Measurements from ENCODE around the gene CNTNAP4. TPM values are rescaled to one million over a fixed set of nuclear protein-coding genes. Genes with fewer than 3 reads are reported as not detected.

The CNTNAP4 gene
- total and polyA plus RNA-seq, 2 of the 13 experiments (the other 11 are each of a cell fraction or from before 2014, with no cell fraction given), result not detected

DNA sequence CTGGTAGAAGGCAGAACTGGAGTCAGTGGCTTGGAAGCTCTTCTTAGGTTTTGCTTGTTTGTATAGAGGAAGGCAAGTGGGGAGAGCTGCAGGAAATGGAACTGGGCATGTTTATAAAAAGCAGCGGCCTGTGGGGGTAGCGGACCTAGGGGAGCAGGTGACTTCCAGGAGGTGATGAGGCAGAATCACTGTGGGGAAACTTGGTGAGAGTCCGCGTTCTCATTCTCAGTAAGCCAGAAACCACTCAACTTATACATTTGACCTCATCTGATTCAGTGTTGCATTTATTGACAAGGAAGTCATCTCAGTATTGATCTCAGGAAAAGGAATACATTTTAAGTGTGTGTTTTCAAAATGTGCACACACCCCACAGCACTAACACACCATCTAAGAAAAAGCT is 299.8 kb downstream of the CNTNAP4 start:
- in situ Hi-C loops (cut with HindIII; ENCODE audit: extremely low pct_ligation_motif_present, low pct_unique_long_range_greater_than_20kb) (no loop called here), intact Hi-C loops (cut with micrococcal nuclease; ENCODE audit: unreplicated experiment) (no loop called here)
- Histone ChIP-seq H3K4me3 (replicated peaks in 1 of 3; ENCODE audit: insufficient read depth in 1 of 3, low read depth in 2 of 3, low read length in 3 of 3) (no peak overlapping the region), H3K4me1 (ENCODE audit: insufficient read depth, low read length) (peaks cover 24% of the 10 kb centered on the region), H3K9ac (ENCODE audit: insufficient read depth, low read depth, low read length) (no peak overlapping the region), H3K79me2 (ENCODE audit: insufficient read depth, low read length) (no peaks in the 10 kb centered on the region), H2AFZ (ENCODE audit: low read length) (no peak overlapping the region), H3K27me3 (ENCODE audit: control insufficient read depth in 1 of 2, insufficient read depth in 2 of 2, low read length in 2 of 2) (no peaks in the 10 kb centered on the region), H3K4me2 (ENCODE audit: low read depth, low read length) (no peak overlapping the region), H3K27ac (ENCODE audit: extremely low read length, insufficient read depth, low read length) (no peak overlapping the region), H3K9me3 (ENCODE audit: low read length) (no peaks in the 10 kb centered on the region), H4K20me1 (ENCODE audit: insufficient read depth, low read length) (no peaks in the 10 kb centered on the region), H3K36me3 (replicated peaks in 1 of 2; ENCODE audit: control insufficient read depth in 1 of 2, insufficient read depth in 2 of 2, low read length in 2 of 2) (no peaks in the 10 kb centered on the region)
- TF ChIP-seq, protein P1, sequence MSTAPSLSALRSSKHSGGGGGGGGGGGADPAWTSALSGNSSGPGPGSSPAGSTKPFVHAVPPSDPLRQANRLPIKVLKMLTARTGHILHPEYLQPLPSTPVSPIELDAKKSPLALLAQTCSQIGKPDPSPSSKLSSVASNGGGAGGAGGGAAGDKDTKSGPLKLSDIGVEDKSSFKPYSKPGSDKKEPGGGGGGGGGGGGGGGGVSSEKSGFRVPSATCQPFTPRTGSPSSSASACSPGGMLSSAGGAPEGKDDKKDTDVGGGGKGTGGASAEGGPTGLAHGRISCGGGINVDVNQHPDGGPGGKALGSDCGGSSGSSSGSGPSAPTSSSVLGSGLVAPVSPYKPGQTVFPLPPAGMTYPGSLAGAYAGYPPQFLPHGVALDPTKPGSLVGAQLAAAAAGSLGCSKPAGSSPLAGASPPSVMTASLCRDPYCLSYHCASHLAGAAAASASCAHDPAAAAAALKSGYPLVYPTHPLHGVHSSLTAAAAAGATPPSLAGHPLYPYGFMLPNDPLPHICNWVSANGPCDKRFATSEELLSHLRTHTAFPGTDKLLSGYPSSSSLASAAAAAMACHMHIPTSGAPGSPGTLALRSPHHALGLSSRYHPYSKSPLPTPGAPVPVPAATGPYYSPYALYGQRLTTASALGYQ (CRISPR knock-in tag; IDR thresholded peaks at IDR 0.05), result no peak
- TF ChIP-seq SMAD1 (CRISPR knock-in tag; IDR thresholded peaks at IDR 0.05; ENCODE audit: borderline replicate concordance, low read depth), result no peak
- TF ChIP-seq BRD4 (CRISPR knock-in tag; IDR thresholded peaks at IDR 0.05), result no peak
- TF ChIP-seq ZNF562 (CRISPR knock-in tag; IDR thresholded peaks at IDR 0.05; ENCODE audit: borderline replicate concordance), result no peak
- no peak for TF ChIP-seq RFX1 (IDR thresholded peaks at IDR 0.05)
- TF ChIP-seq, protein P2, sequence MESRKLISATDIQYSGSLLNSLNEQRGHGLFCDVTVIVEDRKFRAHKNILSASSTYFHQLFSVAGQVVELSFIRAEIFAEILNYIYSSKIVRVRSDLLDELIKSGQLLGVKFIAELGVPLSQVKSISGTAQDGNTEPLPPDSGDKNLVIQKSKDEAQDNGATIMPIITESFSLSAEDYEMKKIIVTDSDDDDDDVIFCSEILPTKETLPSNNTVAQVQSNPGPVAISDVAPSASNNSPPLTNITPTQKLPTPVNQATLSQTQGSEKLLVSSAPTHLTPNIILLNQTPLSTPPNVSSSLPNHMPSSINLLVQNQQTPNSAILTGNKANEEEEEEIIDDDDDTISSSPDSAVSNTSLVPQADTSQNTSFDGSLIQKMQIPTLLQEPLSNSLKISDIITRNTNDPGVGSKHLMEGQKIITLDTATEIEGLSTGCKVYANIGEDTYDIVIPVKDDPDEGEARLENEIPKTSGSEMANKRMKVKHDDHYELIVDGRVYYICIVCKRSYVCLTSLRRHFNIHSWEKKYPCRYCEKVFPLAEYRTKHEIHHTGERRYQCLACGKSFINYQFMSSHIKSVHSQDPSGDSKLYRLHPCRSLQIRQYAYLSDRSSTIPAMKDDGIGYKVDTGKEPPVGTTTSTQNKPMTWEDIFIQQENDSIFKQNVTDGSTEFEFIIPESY (CRISPR knock-in tag; IDR thresholded peaks at IDR 0.05), result peak; percentile 77
- TF ChIP-seq, protein P3, sequence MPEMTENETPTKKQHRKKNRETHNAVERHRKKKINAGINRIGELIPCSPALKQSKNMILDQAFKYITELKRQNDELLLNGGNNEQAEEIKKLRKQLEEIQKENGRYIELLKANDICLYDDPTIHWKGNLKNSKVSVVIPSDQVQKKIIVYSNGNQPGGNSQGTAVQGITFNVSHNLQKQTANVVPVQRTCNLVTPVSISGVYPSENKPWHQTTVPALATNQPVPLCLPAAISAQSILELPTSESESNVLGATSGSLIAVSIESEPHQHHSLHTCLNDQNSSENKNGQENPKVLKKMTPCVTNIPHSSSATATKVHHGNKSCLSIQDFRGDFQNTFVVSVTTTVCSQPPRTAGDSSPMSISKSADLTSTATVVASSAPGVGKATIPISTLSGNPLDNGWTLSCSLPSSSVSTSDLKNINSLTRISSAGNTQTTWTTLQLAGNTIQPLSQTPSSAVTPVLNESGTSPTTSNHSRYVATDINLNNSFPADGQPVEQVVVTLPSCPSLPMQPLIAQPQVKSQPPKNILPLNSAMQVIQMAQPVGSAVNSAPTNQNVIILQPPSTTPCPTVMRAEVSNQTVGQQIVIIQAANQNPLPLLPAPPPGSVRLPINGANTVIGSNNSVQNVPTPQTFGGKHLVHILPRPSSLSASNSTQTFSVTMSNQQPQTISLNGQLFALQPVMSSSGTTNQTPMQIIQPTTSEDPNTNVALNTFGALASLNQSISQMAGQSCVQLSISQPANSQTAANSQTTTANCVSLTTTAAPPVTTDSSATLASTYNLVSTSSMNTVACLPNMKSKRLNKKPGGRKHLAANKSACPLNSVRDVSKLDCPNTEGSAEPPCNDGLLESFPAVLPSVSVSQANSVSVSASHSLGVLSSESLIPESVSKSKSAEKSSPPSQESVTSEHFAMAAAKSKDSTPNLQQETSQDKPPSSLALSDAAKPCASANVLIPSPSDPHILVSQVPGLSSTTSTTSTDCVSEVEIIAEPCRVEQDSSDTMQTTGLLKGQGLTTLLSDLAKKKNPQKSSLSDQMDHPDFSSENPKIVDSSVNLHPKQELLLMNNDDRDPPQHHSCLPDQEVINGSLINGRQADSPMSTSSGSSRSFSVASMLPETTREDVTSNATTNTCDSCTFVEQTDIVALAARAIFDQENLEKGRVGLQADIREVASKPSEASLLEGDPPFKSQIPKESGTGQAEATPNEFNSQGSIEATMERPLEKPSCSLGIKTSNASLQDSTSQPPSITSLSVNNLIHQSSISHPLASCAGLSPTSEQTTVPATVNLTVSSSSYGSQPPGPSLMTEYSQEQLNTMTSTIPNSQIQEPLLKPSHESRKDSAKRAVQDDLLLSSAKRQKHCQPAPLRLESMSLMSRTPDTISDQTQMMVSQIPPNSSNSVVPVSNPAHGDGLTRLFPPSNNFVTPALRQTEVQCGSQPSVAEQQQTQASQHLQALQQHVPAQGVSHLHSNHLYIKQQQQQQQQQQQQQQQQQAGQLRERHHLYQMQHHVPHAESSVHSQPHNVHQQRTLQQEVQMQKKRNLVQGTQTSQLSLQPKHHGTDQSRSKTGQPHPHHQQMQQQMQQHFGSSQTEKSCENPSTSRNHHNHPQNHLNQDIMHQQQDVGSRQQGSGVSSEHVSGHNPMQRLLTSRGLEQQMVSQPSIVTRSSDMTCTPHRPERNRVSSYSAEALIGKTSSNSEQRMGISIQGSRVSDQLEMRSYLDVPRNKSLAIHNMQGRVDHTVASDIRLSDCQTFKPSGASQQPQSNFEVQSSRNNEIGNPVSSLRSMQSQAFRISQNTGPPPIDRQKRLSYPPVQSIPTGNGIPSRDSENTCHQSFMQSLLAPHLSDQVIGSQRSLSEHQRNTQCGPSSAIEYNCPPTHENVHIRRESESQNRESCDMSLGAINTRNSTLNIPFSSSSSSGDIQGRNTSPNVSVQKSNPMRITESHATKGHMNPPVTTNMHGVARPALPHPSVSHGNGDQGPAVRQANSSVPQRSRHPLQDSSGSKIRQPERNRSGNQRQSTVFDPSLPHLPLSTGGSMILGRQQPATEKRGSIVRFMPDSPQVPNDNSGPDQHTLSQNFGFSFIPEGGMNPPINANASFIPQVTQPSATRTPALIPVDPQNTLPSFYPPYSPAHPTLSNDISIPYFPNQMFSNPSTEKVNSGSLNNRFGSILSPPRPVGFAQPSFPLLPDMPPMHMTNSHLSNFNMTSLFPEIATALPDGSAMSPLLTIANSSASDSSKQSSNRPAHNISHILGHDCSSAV (CRISPR knock-in tag; IDR thresholded peaks at IDR 0.05; ENCODE audit: borderline replicate concordance), result no peak
- WGBS (ENCODE audit: low lambda C conversion rate), result 79% methylated on average over 4 of the region's 4 CpGs
- no peak for ATAC-seq
- BruUV-seq (replicated peaks), result no TSS peak
- DNase-seq (ENCODE audit: low spot score), result no peak
- no peak for FAIRE-seq
- POLR2A ChIA-PET, result interaction anchor here (0.8 kb wide), 1 partner anchor 13 kb away, joined by 4 read pairs; no protein-coding TSS in a partner anchor
- CTCF ChIA-PET (ENCODE audit: low intra/inter-chr PET ratio, low total read pairs), result no interaction called here

All from HepG2 (cell line).